Spleen (tissue), 11 donors: ENCODE data around the gene PIGS. TPM values are rescaled to one million over a fixed set of nuclear protein-coding genes. Genes with fewer than 3 reads are reported as not detected.

Experiments
- DNase-seq: peaks from one replicate; pipeline ENCODE4 v3.0.0-alpha.2; 2020
- H3K27ac ChIP-seq, 8 donors: fragments of 200-600 bp; sonication (generic) in 7 of 8; 1 replicate in 4 of 8; 2 replicates in 4 of 8; pipeline versions ENCODE4 v1.5.0 to v1.8.0; 2016 to 2021; ENCODE audit warnings: inconsistent platforms in 4 of 8, mild to moderate bottlenecking in 4 of 8, moderate library complexity in 1 of 8
- H3K27me3 ChIP-seq, 7 donors: fragments of 200-600 bp; sonication (generic) in 6 of 7; replicated peaks in 1 of 7; 1 replicate in 4 of 7; 2 replicates in 3 of 7; pipeline versions ENCODE4 v1.5.0 to v1.8.0; 2016 to 2021; ENCODE audit warnings: inconsistent platforms in 3 of 7, mild to moderate bottlenecking in 1 of 7
- H3K36me3 ChIP-seq, 6 donors: fragments of 200-600 bp; sonication (generic) in 5 of 6; 1 replicate in 4 of 6; 2 replicates in 2 of 6; pipeline versions ENCODE4 v1.5.0 to v1.8.0; 2016 to 2021; ENCODE audit warnings: inconsistent platforms in 2 of 6
- H3K4me1 ChIP-seq, 6 donors: fragments of 200-600 bp; sonication (generic) in 5 of 6; 1 replicate in 3 of 6; 2 replicates in 3 of 6; pipeline versions ENCODE4 v1.5.0 to v1.8.0; 2016 to 2021; ENCODE audit warnings: inconsistent platforms in 3 of 6
- H3K4me3 ChIP-seq, 8 donors: fragments of 200-600 bp; sonication (generic) in 7 of 8; 1 replicate in 4 of 8; 2 replicates in 4 of 8; pipeline versions ENCODE4 v1.5.0 to v1.8.0; 2016 to 2021; ENCODE audit warnings: inconsistent platforms in 4 of 8, mild to moderate bottlenecking in 4 of 8, moderate library complexity in 2 of 8
- H3K9me3 ChIP-seq, 8 donors: fragments of 200-600 bp; sonication (generic) in 7 of 8; 1 replicate in 4 of 8; 2 replicates in 4 of 8; pipeline versions ENCODE4 v1.5.0 to v1.8.0; 2016 to 2021; ENCODE audit warnings: inconsistent platforms in 4 of 8
- CTCF ChIP-seq, 11 experiments: fragments of 200-600 bp in 7 of 11; fragments of 450-650 bp in 4 of 11; sonication (generic) in 4 of 11; IDR thresholded peaks in 8 of 11; conservative IDR thresholded peaks in 3 of 11; 1 replicate in 7 of 11; 2 replicates in 4 of 11; pipeline versions ENCODE4 v1.4.0 to v1.8.0; 2016 to 2021; ENCODE audit warnings: antibody characterized with exemption in 11 of 11, inconsistent platforms in 4 of 11, mild to moderate bottlenecking in 1 of 11
- POLR2A ChIP-seq, 3 donors: fragments of 450-650 bp; IDR thresholded peaks; one replicate each; pipeline ENCODE4 v1.5.1; 2017; ENCODE audit warnings: antibody characterized with exemption in 3 of 3, mild to moderate bottlenecking in 1 of 3
- POLR2AphosphoS5 ChIP-seq, 3 donors: sonication (generic); formaldehyde crosslinking; IDR thresholded peaks; one replicate each; pipeline ENCODE4 v1.5.1; 2017; ENCODE audit warnings: antibody characterized with exemption in 3 of 3
- WGBS, 5 donors: extraction: QIAGEN DNeasy Blood & Tissue Kit in 3 of 5; methylation state at CpG; one replicate each; pipeline versions ENCODE4 v1.1.5 to v1.1.7; 2013 to 2018; 5-methylcytosine and 5-hydroxymethylcytosine counted together
- intact Hi-C: fragments of 100-400 bp; cut with DNase I; formaldehyde crosslinking; loops from one replicate; pipeline ENCODE4 v1.15.0; 2023; ENCODE audit warnings: low total_unique reads
- polyA plus RNA-seq, 3 donors: library from polyadenylated mRNA; stranded (reverse); fragments of 200-250 nt; gene quantifications; one replicate each; pipeline ENCODE4 v1.2.1, GENCODE V29; 2013
- total RNA-seq, 7 donors: library from RNA; depleted of rRNA in 3 of 7; stranded (reverse); fragments of >200 nt in 3 of 7; fragmentation: NEBNext Ultra II Directional in 4 of 7; extraction: Animal tissue kit (Norgen Biotek cat#: 25700) in 4 of 7; gene quantifications; one replicate each; pipeline versions ENCODE4 v1.1.0 to v1.2.1, GENCODE V29; 2016 to 2021
- donor health status: healthy with polysubstance abuse.
- donor health status: DM: no; HTN: no; CAD: no; lungs with moderate emphysema.
- donor health status: DM: no; HTN: no; CAD: no.
- donor health status: Bipolar disorder and iron deficiency.
- donor health status: healthy.
- donor health status: DM: no; HTN: no; CAD: no.
- donor health status: DM: yes; HTN: yes; CAD: no.

The PIGS gene
- total and polyA plus RNA-seq, 10 donors: 13.3 to 77.6 (median 50.0) TPM

GRCh38 chr17:28579526-28579925 is 8.2 kb upstream of the PIGS start:
- intact Hi-C loops: no loop called here
- WGBS, 5 donors: 67 to 84% (median 76%) methylated on average over 4 of the region's 4 CpGs
- Histone ChIP-seq H3K9me3 (no peaks in the 10 kb centered on the region), H3K4me3 (no peak overlapping the region), H3K27me3 (no peaks in the 10 kb centered on the region), H3K27ac (no peak overlapping the region), H3K36me3 (peaks cover 0 to 61% (median 9%) of the 10 kb centered on the region in 6 donors), H3K4me1 (peaks cover 4 to 29% (median 19%) of the 10 kb centered on the region in 6 donors)
- TF ChIP-seq CTCF (IDR thresholded peaks at IDR 0.05 in 8 of 11, conservative IDR thresholded peaks at IDR 0.05 in 3 of 11) (no peak), POLR2AphosphoS5 (IDR thresholded peaks at IDR 0.05) (no peak), POLR2A (IDR thresholded peaks at IDR 0.05) (no peak)
- no peak for DNase-seq

GRCh38 chr17:28578246-28579195 is 7.2 kb upstream of the PIGS start:
- Histone ChIP-seq H3K4me3 (no peak overlapping the region), H3K27ac (no peak overlapping the region), H3K4me1 (peaks cover 4 to 29% (median 19%) of the 10 kb centered on the region in 6 donors), H3K27me3 (no peaks in the 10 kb centered on the region), H3K36me3 (peaks cover 0 to 56% (median under 1%) of the 10 kb centered on the region in 6 donors), H3K9me3 (no peaks in the 10 kb centered on the region)
- DNase-seq: no peak
- 90 to 96% (median 94%) methylated on average over 8 of the region's 8 CpGs for WGBS, 5 donors
- no peak for TF ChIP-seq POLR2A (IDR thresholded peaks at IDR 0.05)
- TF ChIP-seq POLR2AphosphoS5 (IDR thresholded peaks at IDR 0.05): no peak
- TF ChIP-seq CTCF (IDR thresholded peaks at IDR 0.05 in 8 of 11, conservative IDR thresholded peaks at IDR 0.05 in 3 of 11): no peak
- intact Hi-C loops: no loop called here

- DNase-seq: no peak
- intact Hi-C loops: no loop called here
Measured at GRCh38 chr17:28577466-28577824, 6.1 kb upstream of the PIGS start.

More at GRCh38 chr17:28577466-28577824, 6.1 kb upstream of the PIGS start:
- H3K4me1 ChIP-seq: peaks cover 5 to 38% (median 22%) of the 10 kb centered on the region in 6 donors
- H3K36me3 ChIP-seq: peaks cover 0 to 46% (median 0%) of the 10 kb centered on the region in 6 donors
- H3K27me3 ChIP-seq: no peaks in the 10 kb centered on the region
- peak overlapping the region in 7 of 8 donors; percentile 57 to 80 (median 73) for H3K27ac ChIP-seq
- no peak for TF ChIP-seq CTCF (IDR thresholded peaks at IDR 0.05 in 8 of 11, conservative IDR thresholded peaks at IDR 0.05 in 3 of 11)
- no peak for TF ChIP-seq POLR2AphosphoS5 (IDR thresholded peaks at IDR 0.05)
- TF ChIP-seq POLR2A (IDR thresholded peaks at IDR 0.05): no peak
- H3K9me3 ChIP-seq: no peaks in the 10 kb centered on the region
- peak overlapping the region in 1 of 8 donors; percentile 63 for H3K4me3 ChIP-seq
- WGBS, 5 donors: 89 to 98% (median 95%) methylated on average over 3 of the region's 3 CpGs
